ENCODE measurements around the gene EEF1A2.

Gene EEF1A2

GRCh38 chr20:63466861-63467260 is 32.0 kb downstream of the EEF1A2 start:
- H3K4me3 ChIP-seq (ENCODE audit: low read depth, low read length): no peak overlapping the region
- no peak for DNase-seq (ENCODE audit: low read depth)
- no peak for TF ChIP-seq CTCF (conservative IDR thresholded peaks at IDR 0.05; ENCODE audit: low read depth, low read length)

- no peak for DNase-seq (ENCODE audit: low read depth)
- no peak for TF ChIP-seq CTCF (conservative IDR thresholded peaks at IDR 0.05; ENCODE audit: low read depth, low read length)
- no peak overlapping the region for H3K4me3 ChIP-seq (ENCODE audit: low read depth, low read length)
Observed at GRCh38 chr20:63466250-63466825, 32.5 kb downstream of the EEF1A2 start.

- H3K4me3 ChIP-seq (ENCODE audit: low read depth, low read length): no peak overlapping the region
- DNase-seq (ENCODE audit: low read depth): no peak
- TF ChIP-seq CTCF (conservative IDR thresholded peaks at IDR 0.05; ENCODE audit: low read depth, low read length): no peak
Observed at GRCh38 chr20:63465380-63466249, 33.3 kb downstream of the EEF1A2 start.

- no peak overlapping the region for H3K4me3 ChIP-seq (ENCODE audit: low read depth, low read length)
- no peak for TF ChIP-seq CTCF (conservative IDR thresholded peaks at IDR 0.05; ENCODE audit: low read depth, low read length)
- DNase-seq (ENCODE audit: low read depth): no peak
Observed at GRCh38 chr20:63464289-63464635, 34.6 kb downstream of the EEF1A2 start.

- no peak for TF ChIP-seq CTCF (conservative IDR thresholded peaks at IDR 0.05; ENCODE audit: low read depth, low read length)
- no peak for DNase-seq (ENCODE audit: low read depth)
- H3K4me3 ChIP-seq (ENCODE audit: low read depth, low read length): no peak overlapping the region
Observed at GRCh38 chr20:63463400-63464288, 35.2 kb downstream of the EEF1A2 start.

- no peak for DNase-seq (ENCODE audit: low read depth)
- H3K4me3 ChIP-seq (ENCODE audit: low read depth, low read length): no peak overlapping the region
- no peak for TF ChIP-seq CTCF (conservative IDR thresholded peaks at IDR 0.05; ENCODE audit: low read depth, low read length)
Observed at GRCh38 chr20:63462244-63462643, 36.6 kb downstream of the EEF1A2 start.

All from choroid plexus epithelial cell (primary cell).